HFFc6 (cell line): Measurements from ENCODE around the gene CCDC120. TPM values are rescaled to one million over a fixed set of nuclear protein-coding genes. Genes with fewer than 3 reads are reported as not detected.

Source experiments
- DNase-seq: peaks from one replicate; pipeline ENCODE4 v3.0.0-alpha.2; 2018
- H3K27ac Mint-ChIP-seq: 2 replicates; pipeline ENCODE4 v1.8.0; 2020; ENCODE audit warnings: mild to moderate bottlenecking, mixed read lengths
- H3K27me3 Mint-ChIP-seq: 2 replicates; pipeline ENCODE4 v1.8.0; 2021; ENCODE audit warnings: mild to moderate bottlenecking, moderate library complexity, mixed read lengths; ENCODE audit not compliant: insufficient read depth
- H3K36me3 Mint-ChIP-seq: 2 replicates; pipeline ENCODE4 v1.8.0; 2021; ENCODE audit warnings: low read depth, mixed read lengths
- H3K4me1 Mint-ChIP-seq: 2 replicates; pipeline ENCODE4 v1.8.0; 2020; ENCODE audit warnings: low read depth, mixed read lengths
- H3K4me3 Mint-ChIP-seq: 2 replicates; pipeline ENCODE4 v1.8.0; 2020; ENCODE audit warnings: mild to moderate bottlenecking, moderate library complexity, mixed read lengths
- H3K9me3 Mint-ChIP-seq: 2 replicates; pipeline ENCODE4 v1.8.0; 2020; ENCODE audit warnings: mild to moderate bottlenecking, mixed read lengths
- CTCF ChIP-seq: fragments of 200-600 bp; sonication (generic); IDR thresholded peaks from 2 replicates; pipeline ENCODE4 v1.5.0; 2021; ENCODE audit warnings: antibody characterized with exemption, mild to moderate bottlenecking
- total RNA-seq, 6 experiments: library from RNA; stranded (reverse); fragmentation: NEBNext Ultra II Directional; extraction: Animal tissue kit (Norgen Biotek cat#: 25700); gene quantifications; 2 replicates in 1 of 6; 3 replicates in 5 of 6; pipeline ENCODE4 v1.2.3, GENCODE V29; 2021

CCDC120 gene
- total RNA-seq, 6 experiments from 2014 or later: 0.05 to 0.62 (median 0.24) TPM; not detected in 2

DNA sequence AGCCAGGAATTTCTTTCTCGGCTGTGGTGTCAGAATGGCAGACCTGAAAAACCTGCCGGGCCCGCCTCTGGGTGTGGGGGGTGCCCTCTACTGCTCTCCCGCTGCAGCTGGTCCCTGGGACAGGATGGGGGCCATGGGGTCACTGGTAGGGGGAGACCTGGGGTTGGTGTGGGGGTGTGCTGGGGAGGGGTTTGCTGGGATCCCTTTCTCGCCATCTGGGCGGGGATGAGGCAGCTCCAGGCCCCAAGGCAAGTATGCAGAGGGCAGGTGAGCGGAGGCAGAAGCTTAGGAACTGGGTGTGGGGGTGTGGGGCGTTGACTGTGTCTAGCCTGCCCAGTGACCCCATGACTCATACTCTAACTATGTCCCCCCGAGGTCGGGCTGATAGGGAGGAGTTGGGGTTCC, 884 bp downstream of the CCDC120 start:
- Mint-ChIP-seq H3K4me3 (no peak overlapping the region), H3K27me3 (peaks cover 7% of the 10 kb centered on the region), H3K27ac (no peak overlapping the region), H3K9me3 (no peaks in the 10 kb centered on the region), H3K4me1 (no peaks in the 10 kb centered on the region), H3K36me3 (no peaks in the 10 kb centered on the region)
- no peak for DNase-seq
- TF ChIP-seq CTCF: no peak

GRCh38 chrX:49060914-49061313, 2.1 kb downstream of the CCDC120 start:
- no peak overlapping the region for H3K27ac Mint-ChIP-seq
- H3K4me1 Mint-ChIP-seq: no peaks in the 10 kb centered on the region
- no peak for DNase-seq
- H3K36me3 Mint-ChIP-seq: no peaks in the 10 kb centered on the region
- no peaks in the 10 kb centered on the region for H3K9me3 Mint-ChIP-seq
- TF ChIP-seq CTCF: no peak
- H3K4me3 Mint-ChIP-seq: no peak overlapping the region
- H3K27me3 Mint-ChIP-seq: peaks cover 5% of the 10 kb centered on the region; the same call in 1 of the 2 replicates

GRCh38 chrX:49061490-49061889, 2.7 kb downstream of the CCDC120 start:
- H3K9me3 Mint-ChIP-seq: no peaks in the 10 kb centered on the region
- no peak overlapping the region for H3K4me3 Mint-ChIP-seq
- no peak for TF ChIP-seq CTCF
- H3K36me3 Mint-ChIP-seq: no peaks in the 10 kb centered on the region
- H3K27ac Mint-ChIP-seq: no peak overlapping the region
- H3K4me1 Mint-ChIP-seq: no peaks in the 10 kb centered on the region
- DNase-seq: no peak
- peaks cover 5% of the 10 kb centered on the region; the same call in 1 of the 2 replicates for H3K27me3 Mint-ChIP-seq

- H3K36me3 Mint-ChIP-seq: no peaks in the 10 kb centered on the region
- H3K4me1 Mint-ChIP-seq: no peaks in the 10 kb centered on the region
- no peak for TF ChIP-seq CTCF
- H3K27ac Mint-ChIP-seq: no peak overlapping the region
- no peaks in the 10 kb centered on the region for H3K9me3 Mint-ChIP-seq
- no peak for DNase-seq
- H3K4me3 Mint-ChIP-seq: no peak overlapping the region
- H3K27me3 Mint-ChIP-seq: peaks cover 5% of the 10 kb centered on the region; the same call in 1 of the 2 replicates
Measured at GRCh38 chrX:49061916-49062315, 3.1 kb downstream of the CCDC120 start.

GRCh38 chrX:49063715-49064114, 4.9 kb downstream of the CCDC120 start:
- Mint-ChIP-seq H3K36me3 (no peaks in the 10 kb centered on the region), H3K9me3 (no peaks in the 10 kb centered on the region), H3K27me3 (peaks cover 5% of the 10 kb centered on the region; the same call in 1 of the 2 replicates), H3K27ac (no peak overlapping the region), H3K4me1 (no peaks in the 10 kb centered on the region), H3K4me3 (no peak overlapping the region)
- TF ChIP-seq CTCF: no peak
- DNase-seq: no peak

DNA sequence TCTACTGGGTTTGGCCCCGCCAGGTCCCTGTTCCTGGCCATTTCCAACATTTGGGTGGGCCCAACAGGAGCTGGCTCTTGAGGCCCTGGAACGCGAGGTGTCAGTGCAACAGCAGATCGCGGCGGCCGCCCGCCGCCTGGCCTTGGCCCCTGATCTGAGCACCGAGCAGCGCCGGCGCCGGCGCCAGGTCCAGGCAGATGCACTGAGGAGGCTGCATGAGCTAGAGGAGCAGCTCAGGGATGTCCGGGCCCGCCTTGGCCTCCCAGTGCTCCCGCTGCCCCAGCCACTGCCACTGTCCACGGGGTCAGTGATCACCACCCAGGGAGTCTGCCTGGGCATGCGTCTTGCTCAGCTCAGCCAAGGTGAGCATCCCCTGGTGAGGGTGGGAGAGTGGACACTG, 5.5 kb downstream of the CCDC120 start:
- Mint-ChIP-seq H3K27me3 (peaks cover 4% of the 10 kb centered on the region; the same call in 1 of the 2 replicates), H3K36me3 (no peaks in the 10 kb centered on the region), H3K9me3 (no peaks in the 10 kb centered on the region), H3K27ac (no peak overlapping the region), H3K4me1 (no peaks in the 10 kb centered on the region), H3K4me3 (no peak overlapping the region)
- TF ChIP-seq CTCF: no peak
- DNase-seq: no peak
